SK-N-SH treated with all-trans-retinoic acid at 6 μM for 48 hours (cell line): Measurements from ENCODE around the gene NHS.

Source experiments
- ARNTL ChIP-seq: fragments of 450-650 bp; formaldehyde crosslinking; IDR thresholded peaks from 2 replicates; pipeline ENCODE4 v1.5.0; 2020; ENCODE audit warnings: low read depth, mild to moderate bottlenecking, moderate library complexity, borderline replicate concordance
- SNAI2 ChIP-seq: fragments of 250-450 bp; sonication (Bioruptor Pico); IDR thresholded peaks from 2 replicates; pipeline ENCODE4 v1.5.0; 2020; ENCODE audit warnings: mild to moderate bottlenecking, moderate library complexity
- ZFP30 ChIP-seq: fragments of 450-650 bp; formaldehyde crosslinking; IDR thresholded peaks from 2 replicates; pipeline ENCODE4 v1.5.0; 2022; ENCODE audit warnings: mild to moderate bottlenecking, moderate library complexity
- TF ChIP-seq, protein P1 (sequence below): fragments of 250-450 bp; sonication (Bioruptor Pico); IDR thresholded peaks from 2 replicates; pipeline ENCODE4 v1.8.0; 2020; ENCODE audit warnings: mild to moderate bottlenecking, moderate library complexity, borderline replicate concordance
- TF ChIP-seq, protein P2 (sequence below): fragments of 250-450 bp; sonication (Bioruptor Pico); IDR thresholded peaks from 2 replicates; pipeline ENCODE4 v1.5.1; 2020; ENCODE audit warnings: low read depth, mild to moderate bottlenecking, moderate library complexity
- TF ChIP-seq, protein P3 (sequence below): fragments of 250-450 bp; sonication (Bioruptor Pico); IDR thresholded peaks from 2 replicates; pipeline ENCODE4 v1.5.0; 2020; ENCODE audit warnings: mild to moderate bottlenecking, moderate library complexity

DNA sequence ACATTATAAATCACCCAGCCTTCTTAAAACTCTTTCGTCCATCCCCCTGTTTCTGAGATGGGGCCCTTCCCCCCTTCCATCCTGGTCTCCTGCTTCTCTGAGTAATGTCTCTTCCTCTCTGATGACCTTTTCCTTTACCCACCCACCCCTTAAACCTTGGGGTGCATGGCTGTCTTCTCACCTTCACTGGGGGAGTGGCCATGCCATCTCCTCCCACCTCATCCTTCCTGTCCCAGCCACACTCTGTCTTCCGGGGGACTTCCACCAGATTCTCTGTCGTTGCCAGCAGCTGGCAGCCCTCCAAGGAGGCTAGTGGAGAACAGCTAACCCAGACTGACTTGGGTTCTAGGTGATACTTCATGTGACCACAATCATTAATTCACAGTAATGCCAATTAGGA lies 279.1 kb downstream of the NHS start:
- TF ChIP-seq, protein P1, sequence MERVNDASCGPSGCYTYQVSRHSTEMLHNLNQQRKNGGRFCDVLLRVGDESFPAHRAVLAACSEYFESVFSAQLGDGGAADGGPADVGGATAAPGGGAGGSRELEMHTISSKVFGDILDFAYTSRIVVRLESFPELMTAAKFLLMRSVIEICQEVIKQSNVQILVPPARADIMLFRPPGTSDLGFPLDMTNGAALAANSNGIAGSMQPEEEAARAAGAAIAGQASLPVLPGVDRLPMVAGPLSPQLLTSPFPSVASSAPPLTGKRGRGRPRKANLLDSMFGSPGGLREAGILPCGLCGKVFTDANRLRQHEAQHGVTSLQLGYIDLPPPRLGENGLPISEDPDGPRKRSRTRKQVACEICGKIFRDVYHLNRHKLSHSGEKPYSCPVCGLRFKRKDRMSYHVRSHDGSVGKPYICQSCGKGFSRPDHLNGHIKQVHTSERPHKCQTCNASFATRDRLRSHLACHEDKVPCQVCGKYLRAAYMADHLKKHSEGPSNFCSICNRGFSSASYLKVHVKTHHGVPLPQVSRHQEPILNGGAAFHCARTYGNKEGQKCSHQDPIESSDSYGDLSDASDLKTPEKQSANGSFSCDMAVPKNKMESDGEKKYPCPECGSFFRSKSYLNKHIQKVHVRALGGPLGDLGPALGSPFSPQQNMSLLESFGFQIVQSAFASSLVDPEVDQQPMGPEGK (CRISPR knock-in tag), result no peak
- no peak for TF ChIP-seq SNAI2 (CRISPR knock-in tag)
- TF ChIP-seq ZFP30 (CRISPR knock-in tag), result no peak
- TF ChIP-seq, protein P2, sequence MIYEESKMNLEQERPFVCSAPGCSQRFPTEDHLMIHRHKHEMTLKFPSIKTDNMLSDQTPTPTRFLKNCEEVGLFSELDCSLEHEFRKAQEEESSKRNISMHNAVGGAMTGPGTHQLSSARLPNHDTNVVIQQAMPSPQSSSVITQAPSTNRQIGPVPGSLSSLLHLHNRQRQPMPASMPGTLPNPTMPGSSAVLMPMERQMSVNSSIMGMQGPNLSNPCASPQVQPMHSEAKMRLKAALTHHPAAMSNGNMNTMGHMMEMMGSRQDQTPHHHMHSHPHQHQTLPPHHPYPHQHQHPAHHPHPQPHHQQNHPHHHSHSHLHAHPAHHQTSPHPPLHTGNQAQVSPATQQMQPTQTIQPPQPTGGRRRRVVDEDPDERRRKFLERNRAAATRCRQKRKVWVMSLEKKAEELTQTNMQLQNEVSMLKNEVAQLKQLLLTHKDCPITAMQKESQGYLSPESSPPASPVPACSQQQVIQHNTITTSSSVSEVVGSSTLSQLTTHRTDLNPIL (CRISPR knock-in tag), result no peak
- TF ChIP-seq ARNTL (CRISPR knock-in tag), result no peak
- TF ChIP-seq, protein P3, sequence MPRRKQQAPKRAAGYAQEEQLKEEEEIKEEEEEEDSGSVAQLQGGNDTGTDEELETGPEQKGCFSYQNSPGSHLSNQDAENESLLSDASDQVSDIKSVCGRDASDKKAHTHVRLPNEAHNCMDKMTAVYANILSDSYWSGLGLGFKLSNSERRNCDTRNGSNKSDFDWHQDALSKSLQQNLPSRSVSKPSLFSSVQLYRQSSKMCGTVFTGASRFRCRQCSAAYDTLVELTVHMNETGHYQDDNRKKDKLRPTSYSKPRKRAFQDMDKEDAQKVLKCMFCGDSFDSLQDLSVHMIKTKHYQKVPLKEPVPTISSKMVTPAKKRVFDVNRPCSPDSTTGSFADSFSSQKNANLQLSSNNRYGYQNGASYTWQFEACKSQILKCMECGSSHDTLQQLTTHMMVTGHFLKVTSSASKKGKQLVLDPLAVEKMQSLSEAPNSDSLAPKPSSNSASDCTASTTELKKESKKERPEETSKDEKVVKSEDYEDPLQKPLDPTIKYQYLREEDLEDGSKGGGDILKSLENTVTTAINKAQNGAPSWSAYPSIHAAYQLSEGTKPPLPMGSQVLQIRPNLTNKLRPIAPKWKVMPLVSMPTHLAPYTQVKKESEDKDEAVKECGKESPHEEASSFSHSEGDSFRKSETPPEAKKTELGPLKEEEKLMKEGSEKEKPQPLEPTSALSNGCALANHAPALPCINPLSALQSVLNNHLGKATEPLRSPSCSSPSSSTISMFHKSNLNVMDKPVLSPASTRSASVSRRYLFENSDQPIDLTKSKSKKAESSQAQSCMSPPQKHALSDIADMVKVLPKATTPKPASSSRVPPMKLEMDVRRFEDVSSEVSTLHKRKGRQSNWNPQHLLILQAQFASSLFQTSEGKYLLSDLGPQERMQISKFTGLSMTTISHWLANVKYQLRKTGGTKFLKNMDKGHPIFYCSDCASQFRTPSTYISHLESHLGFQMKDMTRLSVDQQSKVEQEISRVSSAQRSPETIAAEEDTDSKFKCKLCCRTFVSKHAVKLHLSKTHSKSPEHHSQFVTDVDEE (CRISPR knock-in tag), result no peak
